SK-N-MC (cell line): Measurements from ENCODE around the gene GABRG3.

Source experiments
- EZH2 ChIP-seq: fragments of 200-600 bp; sonication (generic); IDR thresholded peaks from one replicate; pipeline ENCODE4 v1.6.1; 2017; ENCODE audit warnings: antibody characterized with exemption
- POLR2AphosphoS5 ChIP-seq: IDR thresholded peaks from 2 replicates; pipeline ENCODE4 v1.6.1; 2012; ENCODE audit warnings: mild to moderate bottlenecking, low read depth, low read length, borderline replicate concordance

- TF ChIP-seq POLR2AphosphoS5: no peak
- TF ChIP-seq EZH2: no peak
Measured at GRCh38 chr15:27514526-27514925, 543.5 kb downstream of the GABRG3 start.
